Esophagus squamous epithelium (tissue), 5 donors: ENCODE results near the gene SPOCK1. TPM values are rescaled to one million over a fixed set of nuclear protein-coding genes. Genes with fewer than 3 reads are reported as not detected.
"Not testable (repeated sequence)": the region's sequence is repeated elsewhere in the genome, so short reads cannot be mapped to it uniquely, and the experiment has no call there.

Experiments used
- DNase-seq: peaks from one replicate; lab custom pipeline; 2025; lab: John Stamatoyannopoulos, UW
- H3K27ac ChIP-seq, 4 donors: fragments of 200-600 bp; sonication (generic); one replicate each; pipeline ENCODE4 v1.5.1; 2016 to 2019; ENCODE audit warnings: mild to moderate bottlenecking in 1 of 4
- H3K27me3 ChIP-seq, 4 donors: fragments of 200-600 bp; sonication (generic); 1 replicate in 3 of 4; 2 replicates in 1 of 4; pipeline versions ENCODE4 v1.5.1 to v1.6.0; 2017 to 2021; ENCODE audit warnings: antibody characterized with exemption in 1 of 4
- H3K36me3 ChIP-seq, 3 donors: fragments of 200-600 bp; sonication (generic); one replicate each; pipeline ENCODE4 v1.5.1; 2016 to 2019
- H3K4me1 ChIP-seq, 3 donors: fragments of 200-600 bp; sonication (generic); one replicate each; pipeline ENCODE4 v1.5.1; 2017 to 2019
- H3K4me3 ChIP-seq, 4 donors: fragments of 200-600 bp; sonication (generic); 1 replicate in 3 of 4; 2 replicates in 1 of 4; pipeline ENCODE4 v1.5.1; 2016 to 2019; ENCODE audit warnings: mild to moderate bottlenecking in 2 of 4, moderate library complexity in 1 of 4
- H3K9me3 ChIP-seq, 3 donors: fragments of 200-600 bp; sonication (generic); one replicate each; pipeline ENCODE4 v1.5.1; 2016 to 2019
- CTCF ChIP-seq, 6 experiments: fragments of 450-650 bp in 4 of 6; fragments of 200-600 bp in 2 of 6; sonication (generic) in 2 of 6; IDR thresholded peaks; one replicate each; pipeline ENCODE4 v1.5.1; 2016 to 2019; ENCODE audit warnings: antibody characterized with exemption in 6 of 6, mild to moderate bottlenecking in 4 of 6, moderate library complexity in 4 of 6
- POLR2A ChIP-seq, 4 donors: fragments of 450-650 bp; IDR thresholded peaks; one replicate each; pipeline ENCODE4 v1.6.1; 2017; ENCODE audit warnings: antibody characterized with exemption in 4 of 4, mild to moderate bottlenecking in 4 of 4, moderate library complexity in 3 of 4
- WGBS, 2 donors: methylation state at CpG; one replicate each; pipeline ENCODE4 v1.1.5; 2018; 5-methylcytosine and 5-hydroxymethylcytosine counted together
- intact Hi-C: fragments of 100-400 bp; cut with DNase I; formaldehyde crosslinking; loops from one replicate; pipeline ENCODE4 v1.15.0; 2022
- total RNA-seq, 4 donors: library from RNA; depleted of rRNA; stranded (reverse); fragments of >200 nt; gene quantifications; one replicate each; pipeline ENCODE4 v1.1.0, GENCODE V29; 2016
- donor health status: DM: yes; HTN: yes; CAD: no.

Gene SPOCK1
- total RNA-seq, 4 donors from 2014 or later = 0.99 to 21.9 (median 8.1) TPM

DNA sequence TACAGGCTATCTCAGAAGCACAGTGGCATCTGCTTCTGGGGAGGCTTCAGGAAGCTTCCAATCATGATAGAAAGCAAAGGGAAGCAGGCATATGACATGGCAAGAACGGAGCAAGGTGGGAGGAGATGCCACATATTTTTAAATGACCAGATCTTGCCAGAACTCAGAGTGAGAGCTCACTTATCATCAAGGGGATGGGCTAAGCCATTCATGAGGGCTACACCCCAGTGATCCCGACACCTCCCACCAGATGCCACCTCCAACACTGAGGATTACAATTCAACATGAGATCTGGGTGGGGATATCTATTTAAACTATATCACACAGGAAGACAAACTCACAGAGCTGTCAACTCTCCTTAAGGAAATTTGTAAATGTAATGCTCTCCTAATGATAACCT lies 258.8 kb downstream of the SPOCK1 start:
- Histone ChIP-seq H3K4me1 (peaks cover 0 to 8% (median 0%) of the 10 kb centered on the region in 3 donors), H3K9me3 (no peaks in the 10 kb centered on the region), H3K4me3 (no peak overlapping the region), H3K27me3 (no peaks in the 10 kb centered on the region), H3K36me3 (no peaks in the 10 kb centered on the region), H3K27ac (no peak overlapping the region)
- TF ChIP-seq CTCF (IDR thresholded peaks at IDR 0.05) = no peak
- no peak for TF ChIP-seq POLR2A (IDR thresholded peaks at IDR 0.05)
- WGBS, 2 donors = 75 to 81% methylated on average over 2 of the region's 2 CpGs
- no peak for DNase-seq
- intact Hi-C loops = no loop called here

GRCh38 chr5:137236849-137237507 lies 262.1 kb downstream of the SPOCK1 start:
- no peaks in the 10 kb centered on the region for H3K9me3 ChIP-seq
- H3K4me3 ChIP-seq = no peak overlapping the region
- no peak for DNase-seq
- no peak overlapping the region for H3K27ac ChIP-seq
- intact Hi-C loops = no loop called here
- H3K36me3 ChIP-seq = no peaks in the 10 kb centered on the region
- H3K27me3 ChIP-seq = no peaks in the 10 kb centered on the region
- TF ChIP-seq POLR2A (IDR thresholded peaks at IDR 0.05) = no peak
- TF ChIP-seq CTCF (IDR thresholded peaks at IDR 0.05) = no peak
- peaks cover 0 to 10% (median 0%) of the 10 kb centered on the region in 3 donors for H3K4me1 ChIP-seq
- WGBS, 2 donors = 79 to 88% methylated on average over 5 of the region's 5 CpGs

DNA sequence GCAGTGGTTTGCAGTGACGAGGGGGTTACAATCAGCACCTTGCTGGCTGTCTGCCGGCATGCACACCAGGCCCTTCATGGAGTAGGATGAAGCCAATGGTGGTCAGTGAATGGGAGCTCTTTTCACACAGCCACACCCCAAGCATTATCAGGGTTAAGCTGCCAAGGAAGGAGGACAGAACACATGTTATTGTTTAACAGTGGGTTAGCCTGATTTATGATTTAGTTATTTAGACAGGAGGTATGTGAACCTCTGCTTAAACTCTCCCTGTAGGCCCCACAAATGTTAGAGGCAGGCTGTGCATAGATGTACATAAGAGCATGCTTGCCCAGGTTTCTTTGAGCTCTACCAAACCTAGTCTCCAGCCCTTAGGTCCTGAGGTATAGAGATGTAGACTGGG lies 262.9 kb downstream of the SPOCK1 start:
- intact Hi-C loops = no loop called here
- no peak overlapping the region for H3K27ac ChIP-seq
- no peak for DNase-seq
- 0 to 67% methylated on average over 1 of the region's 2 CpGs for whole genome bisulfite sequencing, 2 donors
- no peaks in the 10 kb centered on the region for H3K36me3 ChIP-seq
- no peaks in the 10 kb centered on the region for H3K9me3 ChIP-seq
- H3K4me3 ChIP-seq = no peak overlapping the region
- TF ChIP-seq CTCF (IDR thresholded peaks at IDR 0.05) (no peak), POLR2A (IDR thresholded peaks at IDR 0.05) (no peak)
- H3K27me3 ChIP-seq = no peaks in the 10 kb centered on the region
- peaks cover 0 to 10% (median 0%) of the 10 kb centered on the region in 3 donors for H3K4me1 ChIP-seq

DNA sequence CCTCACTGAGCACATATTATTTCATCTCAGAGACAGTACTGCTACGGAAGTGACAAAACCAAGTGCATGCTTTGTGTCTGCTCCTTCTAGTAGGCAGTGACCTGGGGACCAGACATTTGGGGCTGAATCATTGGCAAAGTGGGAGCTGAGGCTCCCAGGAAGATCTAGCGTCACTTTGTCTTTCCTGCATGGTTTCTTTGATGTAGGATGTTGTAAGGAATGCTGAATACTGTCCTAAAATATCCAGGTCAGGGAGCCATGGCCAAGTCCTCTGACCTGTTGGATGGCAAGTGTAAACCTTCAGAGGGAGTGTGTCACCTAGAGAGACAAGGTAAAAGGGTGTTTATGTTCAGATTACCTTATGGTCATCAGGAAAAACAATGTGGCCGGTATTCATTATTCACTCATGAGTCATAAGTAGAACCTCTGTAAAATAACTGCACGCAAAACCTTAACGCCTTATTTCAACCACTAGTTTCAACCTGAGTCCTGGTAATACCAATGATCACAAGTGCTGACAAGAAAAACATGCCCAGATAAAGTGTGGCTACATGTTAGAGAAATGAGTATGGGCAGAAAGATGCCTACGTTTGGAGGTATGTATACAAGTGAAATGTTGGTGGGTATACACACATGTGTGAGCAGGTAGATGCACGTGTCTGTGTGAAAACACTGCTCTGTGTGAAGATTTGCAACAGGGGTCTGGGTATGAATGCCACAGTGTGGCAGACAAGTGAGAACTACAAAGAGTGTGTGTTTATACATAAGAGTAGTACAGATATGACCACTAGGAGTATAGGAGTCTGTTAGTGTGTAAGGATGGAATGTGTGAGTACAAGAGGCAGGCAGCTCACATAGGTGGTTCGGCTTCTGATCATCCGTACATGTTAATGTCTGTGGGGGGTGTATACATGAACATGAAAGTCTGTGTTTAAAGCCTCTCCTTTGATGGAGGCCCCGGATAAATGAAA lies 263.9 kb downstream of the SPOCK1 start:
- H3K36me3 ChIP-seq = no peaks in the 10 kb centered on the region
- DNase-seq = no peak
- intact Hi-C loops = no loop called here
- no peaks in the 10 kb centered on the region for H3K27me3 ChIP-seq
- TF ChIP-seq CTCF (IDR thresholded peaks at IDR 0.05) = no peak
- no peak for TF ChIP-seq POLR2A (IDR thresholded peaks at IDR 0.05)
- no peak overlapping the region for H3K27ac ChIP-seq
- 50 to 68% methylated on average over 10 of the region's 10 CpGs for WGBS, 2 donors
- peaks cover 0 to 10% (median 0%) of the 10 kb centered on the region in 3 donors for H3K4me1 ChIP-seq
- no peaks in the 10 kb centered on the region for H3K9me3 ChIP-seq
- no peak overlapping the region for H3K4me3 ChIP-seq

DNA sequence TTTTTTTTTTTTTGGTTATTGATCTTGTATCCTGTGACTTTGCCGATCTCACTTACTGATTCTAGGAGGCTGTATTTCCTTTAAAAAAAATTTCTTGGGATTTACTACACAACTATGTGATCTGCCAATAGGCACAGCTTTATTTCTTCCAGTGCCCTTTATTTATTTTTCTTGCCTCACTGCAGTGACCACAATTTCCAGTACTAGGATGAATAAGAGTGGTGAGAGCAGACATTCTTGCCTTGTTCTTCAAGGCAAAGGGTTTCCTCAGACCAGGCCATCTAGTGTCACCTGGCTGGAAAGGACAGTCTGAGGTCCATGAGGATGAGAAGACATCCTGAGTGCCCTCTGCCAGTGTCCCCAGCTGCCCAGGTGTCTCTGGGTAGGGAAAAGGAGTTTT lies 265.4 kb downstream of the SPOCK1 start:
- H3K4me1 ChIP-seq = peaks cover 0 to 10% (median 0%) of the 10 kb centered on the region in 3 donors
- DNase-seq = no peak
- 88 to 100% methylated on average over 1 of the region's 1 CpG for WGBS, 2 donors
- H3K27ac ChIP-seq = no peak overlapping the region
- no peaks in the 10 kb centered on the region for H3K9me3 ChIP-seq
- H3K27me3 ChIP-seq = no peaks in the 10 kb centered on the region
- no peak overlapping the region for H3K4me3 ChIP-seq
- no peak for TF ChIP-seq CTCF (IDR thresholded peaks at IDR 0.05)
- TF ChIP-seq POLR2A (IDR thresholded peaks at IDR 0.05) = no peak
- no peaks in the 10 kb centered on the region for H3K36me3 ChIP-seq
- intact Hi-C loops = no loop called here

DNA sequence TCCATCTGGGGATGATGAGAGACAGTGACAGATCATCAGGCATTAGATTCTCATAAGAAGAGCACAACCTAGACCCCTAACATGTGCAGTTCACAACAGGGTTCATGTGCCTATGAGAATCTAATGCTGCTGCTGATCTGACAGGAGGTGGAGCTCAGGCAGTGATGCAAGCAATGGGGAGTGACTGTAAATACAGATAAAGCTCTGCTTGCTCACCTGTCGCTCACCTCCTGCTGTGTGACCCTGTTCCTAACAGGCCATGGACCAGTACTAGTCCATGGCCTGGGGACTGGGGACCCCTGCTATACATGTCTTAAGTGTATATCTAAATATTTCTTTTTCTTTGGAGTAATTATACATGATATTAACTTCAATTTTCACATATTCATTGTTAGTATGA lies 265.8 kb downstream of the SPOCK1 start:
- WGBS, 2 donors = 89% methylated on average over 1 of the region's 1 CpG
- DNase-seq, H3K36me3 ChIP-seq, intact Hi-C loops, H3K9me3 ChIP-seq, H3K27ac ChIP-seq, H3K27me3 ChIP-seq, H3K4me3 ChIP-seq: not testable (repeated sequence)
- peaks cover 0 to 10% (median 0%) of the 10 kb centered on the region in 3 donors for H3K4me1 ChIP-seq
